HG02759 (cell line): ENCODE measurements around the gene SSR3.
"Not testable (repeated sequence)": the region's sequence is repeated elsewhere in the genome, so short reads cannot be mapped to it uniquely, and the experiment has no call there.

ENCODE experiments used
- ATAC-seq: cut with Tn5 transposase; IDR thresholded peaks from one replicate; pipeline ENCODE4 v1.9.1; 2021; ENCODE audit warnings: mild to moderate bottlenecking, moderate library complexity; ENCODE audit not compliant: unreplicated experiment

The SSR3 gene

GRCh38 chr3:156554842-156555687, at the start of gene SSR3:
SSR3 (minus strand) TSS chr3:156555117; CDS start chr3:156555089, 28 bp downstream.
- peak; percentile 100 for ATAC-seq

DNA sequence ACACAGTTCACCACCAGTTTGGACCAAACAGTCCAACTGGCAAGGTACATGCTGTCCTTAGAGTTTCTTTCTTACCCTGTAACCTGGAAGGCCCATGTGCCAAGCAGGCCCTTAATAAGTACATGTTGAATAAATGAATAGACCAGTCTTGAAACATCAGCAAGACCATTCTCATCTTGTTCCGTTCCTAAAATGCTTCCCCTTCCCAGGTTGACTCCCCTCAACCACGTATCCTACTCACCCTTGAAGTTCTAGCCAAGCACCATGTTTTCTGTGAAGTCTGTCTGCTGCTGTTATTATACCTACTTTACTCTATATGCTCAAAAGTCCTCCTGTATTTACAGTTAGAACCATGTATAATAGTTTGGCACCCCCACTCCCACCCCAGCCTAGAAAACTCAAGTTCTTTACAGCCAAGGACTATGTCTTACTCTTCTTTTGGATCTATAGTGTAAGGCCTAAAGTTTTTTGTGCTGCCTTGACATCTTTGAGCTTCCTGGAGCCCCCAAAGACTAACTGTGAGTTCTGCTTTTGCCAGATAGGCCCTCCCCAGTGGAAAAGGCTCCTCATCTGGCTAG, 49.2 kb upstream of the SSR3 start:
- ATAC-seq = no peak

- ATAC-seq = no peak
These were observed 48.6 kb upstream of the SSR3 start for GRCh38 chr3:156603379-156604017.

DNA sequence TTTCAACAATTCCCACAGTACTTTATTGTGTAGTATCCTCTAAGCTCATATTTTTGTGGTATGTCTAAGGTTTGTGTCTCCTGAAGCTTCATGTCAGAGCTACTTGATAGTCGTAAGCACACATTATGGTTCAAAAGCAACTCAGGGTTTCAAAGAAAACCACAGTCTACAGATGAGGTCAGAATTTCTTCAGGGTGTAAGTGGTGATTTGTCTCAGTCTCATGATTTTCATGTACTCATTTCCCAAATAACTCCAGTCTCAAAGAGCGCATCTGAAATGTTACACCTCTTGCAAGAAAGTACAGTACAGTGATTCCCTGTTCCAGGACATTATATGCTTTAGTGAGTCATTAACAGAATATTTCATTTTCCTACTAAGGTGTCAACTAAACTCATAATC, 47.5 kb upstream of the SSR3 start:
- no peak for ATAC-seq

GRCh38 chr3:156601497-156601896, 46.6 kb upstream of the SSR3 start:
- ATAC-seq = no peak

- ATAC-seq = no peak
These were observed 45.9 kb upstream of the SSR3 start for GRCh38 chr3:156600834-156601233.

- ATAC-seq = no peak
These were observed 44.4 kb upstream of the SSR3 start for GRCh38 chr3:156599089-156599874.

- ATAC-seq = no peak
These were observed 43.5 kb upstream of the SSR3 start for GRCh38 chr3:156598413-156598812.

GRCh38 chr3:156594219-156594683, 39.3 kb upstream of the SSR3 start:
- no peak for ATAC-seq

- ATAC-seq = no peak
These were observed 38.9 kb upstream of the SSR3 start for GRCh38 chr3:156593814-156594213.

GRCh38 chr3:156589806-156590205, 34.9 kb upstream of the SSR3 start:
- not testable (repeated sequence) for ATAC-seq

GRCh38 chr3:156587760-156588069, 32.8 kb upstream of the SSR3 start:
- ATAC-seq = peak; percentile 26

DNA sequence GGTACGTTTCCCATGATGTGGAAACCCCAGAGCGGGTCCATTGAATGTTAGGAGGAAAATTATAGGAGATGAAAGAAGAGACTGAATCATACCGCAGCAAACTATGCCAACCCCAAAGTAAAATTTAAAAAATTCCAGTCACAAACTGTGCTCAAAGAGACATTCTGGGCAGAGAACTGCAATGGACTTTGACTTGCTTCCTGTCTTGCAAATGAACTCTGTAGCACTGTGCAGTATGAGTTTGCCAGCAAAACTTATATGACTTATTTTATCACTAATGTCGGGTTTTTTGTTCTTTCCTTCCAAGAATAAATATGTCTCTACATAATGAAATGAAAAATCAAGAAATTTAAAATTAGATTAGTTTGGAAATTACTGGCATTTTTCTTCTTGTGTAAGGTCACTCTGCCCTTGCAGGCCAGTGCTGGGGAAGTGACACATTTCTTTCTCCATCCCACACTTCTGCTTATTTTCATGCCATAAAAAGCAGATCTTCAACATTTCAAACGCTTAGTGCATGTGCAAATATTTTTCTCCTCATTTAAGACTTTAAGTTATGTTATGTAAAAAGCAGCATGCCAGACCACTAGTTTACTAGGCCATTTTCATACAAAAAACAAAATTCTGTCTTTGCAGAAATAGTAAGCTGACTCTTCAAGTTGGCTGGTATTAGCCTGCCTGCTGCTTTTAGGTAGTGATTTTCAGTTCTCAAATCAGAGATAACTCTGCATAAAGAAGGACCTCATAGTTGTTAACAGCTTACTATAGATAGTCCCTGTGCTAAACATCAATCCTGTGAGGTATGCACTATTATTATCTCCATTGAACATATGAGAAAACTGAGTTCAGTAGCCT, 32.2 kb upstream of the SSR3 start:
- peak; percentile 62 for ATAC-seq

DNA sequence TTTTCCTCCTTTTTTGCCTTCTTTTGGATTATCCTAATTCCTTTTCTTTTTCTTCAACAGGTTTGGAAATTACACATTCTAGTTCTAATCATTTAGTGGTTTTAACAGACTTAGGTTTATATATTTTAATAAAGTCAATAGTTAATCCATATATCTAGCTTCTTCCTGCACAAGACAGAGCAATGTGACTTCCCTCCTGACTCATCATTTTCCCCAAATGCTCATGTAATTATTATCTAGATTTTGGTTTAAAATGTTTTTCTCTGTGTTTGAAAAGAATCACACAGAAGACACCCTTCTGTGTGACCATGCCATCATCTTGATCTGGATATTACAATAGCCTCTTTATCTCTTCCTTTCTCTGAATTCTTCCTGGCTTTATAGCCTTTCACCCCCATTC, 28.6 kb upstream of the SSR3 start:
- ATAC-seq = no peak

DNA sequence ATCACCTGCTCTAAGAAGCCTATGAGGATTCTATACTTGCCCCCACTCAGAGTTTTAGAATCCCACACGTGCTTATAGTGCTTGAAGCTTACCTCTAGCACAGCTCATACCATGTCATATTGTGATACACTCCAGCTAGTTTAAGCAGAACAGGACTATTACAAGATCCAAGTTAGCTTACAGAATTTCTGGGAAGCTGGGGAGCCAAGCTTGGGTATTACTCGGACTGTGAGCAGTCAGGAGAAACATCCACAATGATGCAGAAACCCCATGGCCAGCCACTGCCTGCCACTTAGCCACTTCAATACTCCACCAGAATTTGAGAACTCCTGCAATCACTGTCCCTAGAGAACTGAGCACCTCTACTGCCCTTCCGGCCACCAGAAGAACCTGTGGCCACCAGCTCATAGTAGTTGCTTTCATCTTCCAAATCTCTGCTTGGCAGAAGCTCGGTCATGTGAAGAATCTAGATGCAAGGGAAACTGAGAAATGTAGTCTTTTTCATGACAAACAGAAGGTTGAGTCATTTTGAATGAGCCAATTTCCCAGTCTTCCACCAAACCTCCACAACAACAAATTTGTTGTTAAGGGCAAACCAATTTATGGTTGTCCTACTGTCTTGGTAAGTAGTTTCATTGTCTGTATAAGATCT, 27.7 kb upstream of the SSR3 start:
- no peak for ATAC-seq

DNA sequence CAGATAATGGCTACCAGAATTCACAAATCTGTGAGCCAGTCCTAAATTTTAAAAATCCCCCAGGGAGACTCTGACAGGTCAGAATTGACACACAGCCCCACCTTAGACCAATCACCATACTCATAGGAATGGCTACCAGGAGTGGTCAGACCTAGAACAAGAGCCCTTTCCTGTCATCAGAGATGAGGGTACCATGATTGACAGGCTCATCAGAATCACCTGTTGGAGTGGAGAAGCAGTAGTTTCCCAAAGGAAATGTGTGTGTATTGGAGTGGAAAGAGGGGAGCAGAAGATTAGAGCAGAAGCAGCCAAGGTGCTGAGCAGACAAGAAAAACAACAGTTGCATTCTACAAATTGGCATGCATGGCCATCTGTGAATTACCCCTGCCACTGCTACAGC, 27.0 kb upstream of the SSR3 start:
- ATAC-seq = no peak

DNA sequence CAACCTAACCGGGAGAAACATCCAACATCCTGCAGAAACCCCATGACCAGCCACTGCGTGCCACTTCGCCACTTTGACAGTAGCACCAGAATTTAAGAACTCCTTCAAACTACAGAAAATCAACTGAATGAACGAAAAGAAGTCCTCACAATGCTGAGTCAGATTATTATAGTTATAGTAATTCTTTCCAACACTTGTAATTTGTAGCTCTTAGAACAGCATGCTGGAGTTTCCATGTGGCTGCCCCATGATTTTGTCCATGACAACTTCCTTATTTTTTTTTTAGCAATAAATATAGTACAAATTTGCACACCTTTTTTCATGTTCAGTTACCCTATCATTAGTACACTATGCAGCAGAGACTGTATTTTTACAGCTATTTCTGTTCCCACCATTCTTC, 26.1 kb upstream of the SSR3 start:
- no peak for ATAC-seq

- no peak for ATAC-seq
These were observed 24.5 kb upstream of the SSR3 start for GRCh38 chr3:156579427-156579851.

DNA sequence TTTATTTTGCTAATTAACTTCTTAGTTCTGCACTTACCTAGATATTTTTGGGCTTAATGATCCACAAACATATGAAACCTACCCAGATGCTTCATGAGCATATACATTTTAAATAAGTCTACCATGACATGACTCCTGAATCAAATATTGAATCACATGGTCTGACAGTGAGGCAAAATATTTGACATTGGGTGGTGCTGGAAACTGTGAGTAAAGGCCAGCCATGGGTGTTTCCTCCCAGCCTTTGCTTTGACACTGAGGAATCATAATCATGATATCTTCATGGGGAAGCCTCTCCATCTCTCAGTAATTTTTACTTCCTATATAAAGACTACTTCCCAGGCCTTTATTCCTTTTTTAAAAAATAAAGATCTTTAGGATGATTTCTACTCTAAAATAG, 22.8 kb upstream of the SSR3 start:
- no peak for ATAC-seq
